VCaP (cell line): Measurements from ENCODE around the gene SYT1.

Experiments
- H3K27ac ChIP-seq: fragments of 450-650 bp; 2 replicates; pipeline ENCODE4 v1.5.1; 2017
- TF ChIP-seq, protein P1 (sequence below): fragments of 450-650 bp; conservative IDR thresholded peaks from 2 replicates; pipeline ENCODE4 v1.5.1; 2017; ENCODE audit warnings: mild to moderate bottlenecking, moderate library complexity

The SYT1 gene

GRCh38 chr12:78878866-78879265 lies 14.3 kb downstream of the SYT1 start:
- no peak overlapping the region for H3K27ac ChIP-seq

GRCh38 chr12:78880078-78880477 lies 15.5 kb downstream of the SYT1 start:
- H3K27ac ChIP-seq = no peak overlapping the region
- TF ChIP-seq, protein P1, sequence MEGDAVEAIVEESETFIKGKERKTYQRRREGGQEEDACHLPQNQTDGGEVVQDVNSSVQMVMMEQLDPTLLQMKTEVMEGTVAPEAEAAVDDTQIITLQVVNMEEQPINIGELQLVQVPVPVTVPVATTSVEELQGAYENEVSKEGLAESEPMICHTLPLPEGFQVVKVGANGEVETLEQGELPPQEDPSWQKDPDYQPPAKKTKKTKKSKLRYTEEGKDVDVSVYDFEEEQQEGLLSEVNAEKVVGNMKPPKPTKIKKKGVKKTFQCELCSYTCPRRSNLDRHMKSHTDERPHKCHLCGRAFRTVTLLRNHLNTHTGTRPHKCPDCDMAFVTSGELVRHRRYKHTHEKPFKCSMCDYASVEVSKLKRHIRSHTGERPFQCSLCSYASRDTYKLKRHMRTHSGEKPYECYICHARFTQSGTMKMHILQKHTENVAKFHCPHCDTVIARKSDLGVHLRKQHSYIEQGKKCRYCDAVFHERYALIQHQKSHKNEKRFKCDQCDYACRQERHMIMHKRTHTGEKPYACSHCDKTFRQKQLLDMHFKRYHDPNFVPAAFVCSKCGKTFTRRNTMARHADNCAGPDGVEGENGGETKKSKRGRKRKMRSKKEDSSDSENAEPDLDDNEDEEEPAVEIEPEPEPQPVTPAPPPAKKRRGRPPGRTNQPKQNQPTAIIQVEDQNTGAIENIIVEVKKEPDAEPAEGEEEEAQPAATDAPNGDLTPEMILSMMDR = no peak

More at GRCh38 chr12:78878866-78879265, 14.3 kb downstream of the SYT1 start:
- TF ChIP-seq, protein P1 = no peak

GRCh38 chr12:78881685-78882084 lies 17.1 kb downstream of the SYT1 start:
- no peak overlapping the region for H3K27ac ChIP-seq
- TF ChIP-seq, protein P1 = no peak

GRCh38 chr12:78885466-78885865 lies 20.9 kb downstream of the SYT1 start:
- no peak overlapping the region for H3K27ac ChIP-seq
- TF ChIP-seq, protein P1 = no peak

- no peak overlapping the region for H3K27ac ChIP-seq
- TF ChIP-seq, protein P1 = no peak
Measured at GRCh38 chr12:78886719-78887407, 22.3 kb downstream of the SYT1 start.

DNA sequence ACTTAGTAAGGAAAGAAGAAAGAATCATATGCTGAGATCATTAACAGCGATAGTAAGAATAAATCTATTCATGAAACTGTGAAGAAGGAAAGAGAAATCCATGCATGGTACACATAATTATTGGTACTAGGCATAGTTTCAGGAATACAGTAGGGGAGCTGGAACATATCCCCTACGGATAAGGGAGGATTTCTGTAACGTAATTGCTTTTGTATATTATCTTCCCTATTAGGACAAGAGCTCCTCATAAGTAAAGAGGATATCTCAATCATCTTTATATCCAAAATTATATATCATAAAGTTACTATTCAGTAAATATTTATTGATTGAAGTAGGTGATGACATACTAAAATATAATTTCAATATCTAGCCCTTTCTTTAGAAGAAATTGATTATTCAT lies 22.9 kb downstream of the SYT1 start:
- no peak overlapping the region for H3K27ac ChIP-seq
- TF ChIP-seq, protein P1 = no peak

- TF ChIP-seq, protein P1 = no peak
- H3K27ac ChIP-seq = no peak overlapping the region
Measured at GRCh38 chr12:78888568-78888967, 24.0 kb downstream of the SYT1 start.
